Heart right ventricle (tissue), 16 donors: ENCODE measurements around the gene KCTD13. TPM values are rescaled to one million over a fixed set of nuclear protein-coding genes. Genes with fewer than 3 reads are reported as not detected.

Experiments used
- ATAC-seq, 8 donors: fragments of 200-7000 bp; cut with Tn5 transposase; one replicate each; pipeline ENCODE4 v1.9.1; 2020; ENCODE audit warnings: mild to moderate bottlenecking in 8 of 8, moderate library complexity in 8 of 8, moderate number of reproducible peaks in 1 of 8
- DNase-seq, 2 donors: peaks; one replicate each; pipeline ENCODE4 v3.0.0-alpha.2; 2020
- H3K27ac ChIP-seq, 10 donors: fragments of 200-600 bp; sonication (generic) in 2 of 10; one replicate each; pipeline versions ENCODE4 v1.5.0 to v1.8.0; 2020 to 2022; ENCODE audit warnings: mild to moderate bottlenecking in 3 of 10
- H3K27me3 ChIP-seq, 7 donors: fragments of 200-600 bp; one replicate each; pipeline ENCODE4 v1.8.0; 2021 to 2022; ENCODE audit warnings: mild to moderate bottlenecking in 2 of 7
- H3K36me3 ChIP-seq, 9 donors: fragments of 200-600 bp; sonication (generic) in 1 of 9; one replicate each; pipeline versions ENCODE4 v1.5.0 to v1.8.0; 2020 to 2022; ENCODE audit warnings: mild to moderate bottlenecking in 2 of 9
- H3K4me1 ChIP-seq, 9 donors: fragments of 200-600 bp; sonication (generic) in 1 of 9; one replicate each; pipeline versions ENCODE4 v1.5.0 to v1.8.0; 2020 to 2022; ENCODE audit warnings: mild to moderate bottlenecking in 4 of 9
- H3K4me3 ChIP-seq, 10 donors: fragments of 200-600 bp; sonication (generic) in 2 of 10; one replicate each; pipeline versions ENCODE4 v1.5.0 to v1.8.0; 2020 to 2022; ENCODE audit warnings: mild to moderate bottlenecking in 7 of 10, moderate library complexity in 2 of 10
- H3K9me3 ChIP-seq, 11 donors: fragments of 200-600 bp in 10 of 11; sonication (generic) in 2 of 11; one replicate each; pipeline versions ENCODE4 v1.5.0 to v1.8.0; 2013 to 2022; ENCODE audit warnings: mild to moderate bottlenecking in 2 of 11, control low read depth in 1 of 11, moderate library complexity in 1 of 11
- WGBS, 2 donors: extraction: QIAGEN DNeasy Blood & Tissue Kit; methylation state at CpG; one replicate each; pipeline ENCODE4 v1.1.7; 2013; ENCODE audit warnings: inconsistent platforms in 1 of 2; 5-methylcytosine and 5-hydroxymethylcytosine counted together
- intact Hi-C, 10 donors: fragments of 100-400 bp; cut with DNase I; formaldehyde crosslinking; loops; one replicate each; pipeline versions ENCODE4 v1.11.1 to v1.14.2; 2022
- polyA plus RNA-seq, 2 donors: library from polyadenylated mRNA; stranded (reverse); fragments of 200-250 nt; gene quantifications; one replicate each; pipeline ENCODE4 v1.2.3, GENCODE V29; 2013
- total RNA-seq, 10 donors: library from RNA; stranded (reverse); fragmentation: NEBNext Ultra II Directional in 3 of 10; extraction: Animal tissue kit (Norgen Biotek cat#: 25700) in 3 of 10; gene quantifications; one replicate each; pipeline versions ENCODE4 v1.2.1 to v1.2.4, GENCODE V29; 2021 to 2023
- TF ChIP-seq, protein P1 (sequence below), 9 donors: fragments of 200-600 bp; sonication (generic) in 2 of 9; IDR thresholded peaks; one replicate each; pipeline versions ENCODE4 v1.5.0 to v1.8.0; 2021 to 2022; ENCODE audit warnings: antibody characterized with exemption in 9 of 9, mild to moderate bottlenecking in 5 of 9, moderate library complexity in 1 of 9
- donor health status: Arrhythmogenic right ventricular cardiomyopathy.
- donor health status: ischemic (EF 13 %, LVEDD 7.1; RV severe dilation, severe dysfunction).
- donor health status: healthy with polysubstance abuse.
- donor health status: DM: no; HTN: yes; CAD: no.
- donor health status: DM: no; HTN: no; CAD: no.
- donor health status: ischemic (EF 25% LVEDD 6.9; RV normal size, moderate dysfunction).
- donor health status: ischemic (EF 25% LVEDD 5.7; RV mildly dilated, moderate dysfunction).
- donor health status: healthy.
- donor health status: DM: yes; HTN: yes; CAD: no.
- donor health status: Ischemic cardiomyopathy.
- donor health status: ischemic (EF 35%, LVEDD 5.7; RV mildly dilated, moderate dysfunction).
- donor health status: nonischemic (EF 11% LVEDD 7.7; RV severe dilation, severe dysfunction).
- donor health status: DM: yes; HTN: yes; CAD: no.
- donor health status: PGD.
- donor health status: ischemic (EF 29% LVEDD 5.4; RV normal size, mild dysfunction).
- donor health status: nonischemic (EF 23%, LVEDD 6.1; RV moderate dilation, normal function).

The KCTD13 gene
- total and polyA plus RNA-seq, 12 donors: 5.2 to 18.0 (median 7.3) TPM

DNA sequence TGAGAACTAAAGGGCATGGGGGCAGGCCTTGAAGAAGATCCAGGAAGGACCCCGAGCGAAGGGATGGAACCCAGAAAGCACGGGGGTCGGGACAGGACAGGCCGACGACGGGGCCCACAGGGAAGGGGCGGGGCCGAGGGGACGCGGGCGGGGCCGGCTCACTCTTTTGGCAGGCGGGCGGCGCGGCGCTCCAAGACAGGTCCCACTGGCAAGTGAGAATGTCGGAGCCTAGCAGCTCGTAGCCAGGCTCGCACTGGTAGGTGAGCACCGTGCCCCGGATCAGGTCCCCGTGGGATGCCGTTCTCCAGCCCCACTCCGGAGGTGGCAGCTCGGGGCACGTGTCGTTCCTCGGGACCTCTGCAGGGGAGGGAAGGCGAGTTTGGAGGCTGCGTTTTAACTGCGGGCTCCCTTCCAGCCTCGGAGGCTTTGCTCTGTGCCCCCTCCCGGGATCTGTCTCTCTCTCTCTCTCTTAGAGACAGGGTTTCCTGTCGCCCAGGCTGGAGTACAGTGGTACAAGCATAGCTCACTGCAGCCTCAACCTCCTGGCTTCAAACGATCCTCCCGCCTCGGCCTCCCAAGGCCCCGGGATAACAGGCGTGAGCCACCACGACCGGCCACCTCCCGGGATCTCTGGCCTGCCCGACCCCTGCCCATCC, 49.3 kb downstream of the KCTD13 start:
- H3K4me3 ChIP-seq: peak overlapping the region in 8 of 10 donors; percentile 7 to 42 (median 22)
- no peak for ATAC-seq
- H3K36me3 ChIP-seq: no peaks in the 10 kb centered on the region
- TF ChIP-seq, protein P1, sequence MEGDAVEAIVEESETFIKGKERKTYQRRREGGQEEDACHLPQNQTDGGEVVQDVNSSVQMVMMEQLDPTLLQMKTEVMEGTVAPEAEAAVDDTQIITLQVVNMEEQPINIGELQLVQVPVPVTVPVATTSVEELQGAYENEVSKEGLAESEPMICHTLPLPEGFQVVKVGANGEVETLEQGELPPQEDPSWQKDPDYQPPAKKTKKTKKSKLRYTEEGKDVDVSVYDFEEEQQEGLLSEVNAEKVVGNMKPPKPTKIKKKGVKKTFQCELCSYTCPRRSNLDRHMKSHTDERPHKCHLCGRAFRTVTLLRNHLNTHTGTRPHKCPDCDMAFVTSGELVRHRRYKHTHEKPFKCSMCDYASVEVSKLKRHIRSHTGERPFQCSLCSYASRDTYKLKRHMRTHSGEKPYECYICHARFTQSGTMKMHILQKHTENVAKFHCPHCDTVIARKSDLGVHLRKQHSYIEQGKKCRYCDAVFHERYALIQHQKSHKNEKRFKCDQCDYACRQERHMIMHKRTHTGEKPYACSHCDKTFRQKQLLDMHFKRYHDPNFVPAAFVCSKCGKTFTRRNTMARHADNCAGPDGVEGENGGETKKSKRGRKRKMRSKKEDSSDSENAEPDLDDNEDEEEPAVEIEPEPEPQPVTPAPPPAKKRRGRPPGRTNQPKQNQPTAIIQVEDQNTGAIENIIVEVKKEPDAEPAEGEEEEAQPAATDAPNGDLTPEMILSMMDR (IDR thresholded peaks at IDR 0.05): no peak
- peaks cover 0 to 12% (median 0%) of the 10 kb centered on the region in 9 donors for H3K4me1 ChIP-seq
- intact Hi-C loops: no loop called here
- DNase-seq: no peak
- peaks cover 3 to 52% (median 50%) of the 10 kb centered on the region in 7 donors for H3K27me3 ChIP-seq
- no peaks in the 10 kb centered on the region for H3K9me3 ChIP-seq
- WGBS, 2 donors: 7 to 8% methylated on average over 44 to 45 of the region's 45 CpGs
- no peak overlapping the region for H3K27ac ChIP-seq

DNA sequence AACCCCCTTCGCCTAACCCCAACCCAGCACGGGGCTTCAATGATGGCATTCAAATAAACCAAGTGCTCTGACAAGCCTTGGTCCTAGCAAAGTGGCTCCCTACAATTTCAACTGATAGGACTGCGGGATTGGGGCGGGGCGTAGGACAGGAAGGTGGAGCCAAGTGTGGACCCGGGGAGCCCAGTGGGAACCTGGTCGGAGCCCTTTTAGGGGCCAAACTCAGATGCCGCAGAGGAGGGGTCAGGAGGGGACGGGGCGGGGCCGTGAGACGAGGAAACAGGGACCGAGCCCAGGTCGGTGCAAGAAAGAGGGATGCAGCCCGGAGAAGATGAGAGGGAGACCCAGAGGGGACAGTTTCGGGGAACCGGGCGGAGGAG, 49.8 kb downstream of the KCTD13 start:
- no peak overlapping the region for H3K27ac ChIP-seq
- H3K4me1 ChIP-seq: peaks cover 0 to 12% (median 0%) of the 10 kb centered on the region in 9 donors
- peak overlapping the region in 7 of 10 donors; percentile 8 to 42 (median 22) for H3K4me3 ChIP-seq
- TF ChIP-seq, protein P1 (IDR thresholded peaks at IDR 0.05): no peak
- no peaks in the 10 kb centered on the region for H3K36me3 ChIP-seq
- DNase-seq (no peak), ATAC-seq (no peak)
- intact Hi-C loops: no loop called here
- WGBS, 2 donors: 16 to 20% methylated on average over 18 of the region's 18 CpGs
- peaks cover 3 to 52% (median 50%) of the 10 kb centered on the region in 7 donors for H3K27me3 ChIP-seq
- no peaks in the 10 kb centered on the region for H3K9me3 ChIP-seq

DNA sequence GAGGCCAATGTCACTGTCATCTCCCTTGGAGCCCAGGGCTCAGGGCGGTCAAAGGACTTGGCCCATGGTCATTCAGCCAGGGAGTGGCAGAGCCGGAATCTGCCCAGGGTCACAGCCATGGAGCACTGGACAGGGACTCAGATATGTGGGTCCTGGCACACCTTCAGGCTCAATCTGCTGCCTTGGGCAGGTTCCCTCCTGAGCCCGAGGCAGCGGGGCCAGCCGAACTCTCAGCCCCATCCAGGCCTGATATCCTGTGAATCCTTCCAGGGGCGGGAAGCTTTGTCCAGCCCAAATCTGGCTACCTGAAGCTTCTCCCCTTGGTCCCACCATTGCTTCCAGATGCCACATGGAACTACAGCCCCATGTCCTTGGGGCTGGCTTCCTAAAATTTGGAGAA, 50.8 kb downstream of the KCTD13 start:
- Histone ChIP-seq H3K4me3 (no peak overlapping the region), H3K27ac (no peak overlapping the region), H3K36me3 (no peaks in the 10 kb centered on the region), H3K9me3 (no peaks in the 10 kb centered on the region), H3K4me1 (peaks cover 0 to 12% (median 0%) of the 10 kb centered on the region in 9 donors), H3K27me3 (peaks cover 3 to 52% (median 47%) of the 10 kb centered on the region in 7 donors)
- WGBS, 2 donors: 91 to 92% methylated on average over 6 of the region's 6 CpGs
- ATAC-seq (no peak), DNase-seq (no peak)
- TF ChIP-seq, protein P1 (IDR thresholded peaks at IDR 0.05): no peak
- intact Hi-C loops: no loop called here

DNA sequence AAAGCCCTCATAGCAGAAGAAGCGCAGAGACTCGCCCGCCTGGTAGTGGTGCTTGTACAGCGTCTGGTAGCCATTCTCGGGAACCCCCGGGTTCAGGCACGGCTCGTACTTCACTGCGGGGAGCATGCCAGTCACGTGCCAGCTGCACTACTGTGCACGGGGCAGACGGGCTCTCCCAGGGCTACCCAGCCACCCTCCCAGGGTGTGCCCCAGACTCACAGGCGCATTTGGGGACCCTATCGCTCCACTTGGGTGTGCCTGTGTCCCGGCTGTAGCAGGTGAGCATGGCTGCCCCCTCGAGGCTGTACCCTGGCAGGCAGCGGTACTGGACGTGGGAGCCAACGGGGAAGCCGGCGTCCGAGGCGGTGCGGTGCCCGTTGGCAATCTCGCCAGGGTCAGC, 52.7 kb downstream of the KCTD13 start:
- H3K9me3 ChIP-seq: no peaks in the 10 kb centered on the region
- WGBS, 2 donors: 91 to 92% methylated on average over 26 of the region's 26 CpGs
- DNase-seq (no peak), ATAC-seq (peak in 1 of 8 donors; percentile 50)
- peaks cover 0 to 37% (median 30%) of the 10 kb centered on the region in 7 donors for H3K27me3 ChIP-seq
- H3K4me3 ChIP-seq: no peak overlapping the region
- no peak overlapping the region for H3K27ac ChIP-seq
- intact Hi-C loops: no loop called here
- H3K4me1 ChIP-seq: peaks cover 0 to 12% (median 0%) of the 10 kb centered on the region in 9 donors
- TF ChIP-seq, protein P1 (IDR thresholded peaks at IDR 0.05): no peak
- no peaks in the 10 kb centered on the region for H3K36me3 ChIP-seq
